GM21786 (cell line): ENCODE data around the gene XYLT1.
A peak's percentile ranks its signal among the peaks of the same experiment; 100 is the strongest.

Source experiments
- ATAC-seq: cut with Tn5 transposase; IDR thresholded peaks from one replicate; pipeline ENCODE4 v1.9.1; 2021; ENCODE audit not compliant: unreplicated experiment

The XYLT1 gene

DNA sequence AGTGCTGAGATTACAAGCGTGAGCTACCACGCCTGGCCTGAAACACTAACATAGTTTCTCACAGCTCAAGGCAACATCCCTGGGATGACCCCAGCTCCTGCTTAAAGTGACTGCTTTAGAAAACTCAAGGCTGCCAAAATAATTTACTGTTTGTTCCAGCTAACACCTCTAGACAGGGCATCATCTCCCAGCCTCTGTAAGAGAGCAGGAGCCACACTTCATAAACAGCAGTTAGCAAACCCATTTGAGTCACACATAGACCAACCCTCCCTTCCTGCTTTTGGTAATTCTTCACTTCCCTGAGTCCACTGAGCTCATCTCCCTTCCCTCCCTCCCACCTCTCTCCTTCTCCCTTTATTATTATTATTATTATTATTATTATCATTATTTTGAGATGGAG is 201.3 kb downstream of the XYLT1 start:
- no peak for ATAC-seq

DNA sequence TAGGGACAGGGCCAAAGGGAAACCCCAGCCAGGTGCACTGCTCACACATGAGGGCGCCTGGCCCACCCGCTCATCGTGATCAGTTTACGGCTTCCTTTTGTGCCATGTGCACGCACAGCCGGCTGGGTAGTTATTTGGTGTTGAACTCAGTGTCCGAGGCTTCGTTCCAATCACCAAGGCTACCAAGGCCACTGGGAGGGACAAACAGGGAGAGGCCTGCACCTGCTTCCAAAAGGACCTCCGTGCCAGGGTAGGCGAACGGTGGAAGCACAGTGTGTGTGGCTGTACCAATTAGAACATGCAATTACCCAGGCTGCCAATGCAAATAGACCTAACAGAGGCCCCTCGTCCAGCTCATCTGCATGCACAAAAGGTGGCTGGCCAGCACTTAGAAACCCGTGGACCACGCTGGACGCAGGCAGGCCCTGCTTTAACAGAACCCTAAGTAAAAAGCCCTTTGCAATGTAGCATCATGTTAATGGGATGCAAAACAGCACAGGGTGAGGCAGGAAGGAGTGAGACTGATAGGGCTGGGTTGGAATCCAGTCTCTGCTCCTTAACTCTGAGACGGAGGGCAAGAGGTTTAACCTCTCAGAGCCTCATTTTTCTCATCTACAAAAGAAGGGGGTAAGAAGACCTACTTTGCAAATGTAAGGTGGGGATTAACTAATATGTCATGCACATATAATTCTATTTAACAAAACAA is 204.0 kb downstream of the XYLT1 start:
- ATAC-seq, result no peak

DNA sequence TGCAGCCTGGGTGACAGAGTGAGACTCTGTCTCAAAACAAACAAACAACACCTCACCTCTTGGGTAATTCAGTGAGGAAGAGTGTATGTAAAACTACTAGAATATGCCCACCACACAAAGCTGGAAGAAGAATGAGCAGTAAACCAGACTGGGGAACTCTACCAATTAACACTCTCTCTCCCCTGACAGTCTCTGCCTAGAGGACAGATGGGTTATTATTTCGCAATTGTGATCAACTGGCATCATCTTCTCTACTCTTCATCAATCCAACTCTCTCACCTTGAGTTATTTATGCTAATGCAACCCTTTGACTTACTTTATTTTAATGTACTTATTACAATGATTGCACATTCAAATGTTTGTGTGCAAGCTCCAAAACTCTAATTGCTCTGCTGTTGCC is 205.6 kb downstream of the XYLT1 start:
- no peak for ATAC-seq

DNA sequence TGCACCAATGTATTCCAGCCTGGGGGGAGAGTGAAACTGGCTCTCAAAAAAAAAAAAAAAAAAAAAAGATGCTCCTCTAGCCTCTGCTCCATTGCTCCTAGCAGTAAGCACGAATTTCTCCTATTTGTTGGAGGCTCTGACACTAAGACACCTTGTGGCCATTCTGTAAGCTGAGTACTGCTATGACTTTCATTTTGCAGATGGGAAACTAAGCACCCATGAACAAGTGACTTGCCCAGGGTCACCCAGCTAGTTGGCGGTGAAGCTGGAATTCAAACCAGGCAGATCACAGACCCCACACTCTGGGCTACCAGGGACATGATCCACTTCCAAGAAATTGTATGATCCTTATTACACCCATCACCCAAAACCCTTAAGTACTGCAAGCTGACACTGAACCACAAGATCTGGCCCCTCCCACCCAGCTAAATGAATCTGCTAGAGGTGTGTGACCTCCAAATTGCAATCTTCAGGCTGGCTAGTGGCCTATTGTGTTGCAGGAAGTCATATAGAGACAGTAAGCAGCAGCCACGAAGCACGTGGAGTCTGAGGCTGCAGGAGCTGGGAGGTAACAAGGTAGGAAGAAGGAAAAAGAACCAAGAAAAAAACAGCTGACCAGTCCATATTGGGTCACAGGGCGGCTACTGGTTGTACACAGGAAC is 209.4 kb downstream of the XYLT1 start:
- ATAC-seq, result no peak

DNA sequence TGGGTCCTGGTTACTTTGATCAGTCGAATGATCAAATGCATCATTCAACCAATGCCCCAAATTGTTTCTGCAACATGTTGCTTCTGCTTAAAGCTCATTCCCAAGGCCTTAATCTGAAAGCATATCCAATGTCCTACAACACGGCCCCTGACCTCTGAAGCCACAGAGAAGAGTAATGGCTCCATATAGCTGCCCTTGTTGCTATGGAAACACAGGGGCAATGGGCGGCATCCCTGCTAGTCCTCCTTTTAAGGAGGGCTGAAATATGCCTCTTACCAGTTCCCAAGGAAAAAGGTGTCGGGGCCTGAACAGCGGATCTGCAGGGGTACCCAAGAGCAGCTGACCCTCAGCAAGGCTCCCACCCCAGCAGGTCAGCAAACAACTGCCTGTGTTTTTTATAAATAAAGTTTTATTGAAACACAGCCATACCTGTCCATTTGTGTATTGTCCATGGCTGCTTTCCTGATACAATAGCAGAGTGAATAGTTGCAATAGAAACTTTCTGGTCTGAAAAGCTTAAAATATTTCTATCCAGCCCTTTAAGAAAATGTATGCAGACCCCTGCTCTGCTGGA is 210.4 kb downstream of the XYLT1 start:
- no peak for ATAC-seq

DNA sequence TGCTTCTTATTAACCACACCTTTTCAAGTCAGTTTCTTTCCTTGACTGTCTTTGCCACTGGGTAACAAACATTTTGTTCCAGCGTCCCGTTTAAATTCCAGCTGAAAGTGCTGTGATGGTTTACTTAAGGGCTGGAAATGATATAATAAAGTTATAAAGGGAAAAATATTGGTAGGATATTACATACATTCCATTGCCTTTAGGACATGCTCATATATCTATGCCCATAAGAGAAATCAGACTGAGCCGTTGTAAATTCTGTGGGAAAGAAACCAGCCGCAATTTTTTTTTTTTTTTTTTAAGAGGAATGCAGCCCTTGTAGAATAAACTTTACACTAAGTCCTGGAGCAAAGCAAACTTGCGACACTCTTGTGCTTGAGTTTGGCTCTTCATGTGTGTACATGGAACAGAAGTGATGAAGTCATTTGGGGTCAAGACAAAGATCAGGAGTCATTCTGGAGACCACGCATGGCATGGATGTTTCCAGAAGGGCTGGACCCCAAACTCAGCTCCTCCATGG is 210.9 kb downstream of the XYLT1 start:
- no peak for ATAC-seq

DNA sequence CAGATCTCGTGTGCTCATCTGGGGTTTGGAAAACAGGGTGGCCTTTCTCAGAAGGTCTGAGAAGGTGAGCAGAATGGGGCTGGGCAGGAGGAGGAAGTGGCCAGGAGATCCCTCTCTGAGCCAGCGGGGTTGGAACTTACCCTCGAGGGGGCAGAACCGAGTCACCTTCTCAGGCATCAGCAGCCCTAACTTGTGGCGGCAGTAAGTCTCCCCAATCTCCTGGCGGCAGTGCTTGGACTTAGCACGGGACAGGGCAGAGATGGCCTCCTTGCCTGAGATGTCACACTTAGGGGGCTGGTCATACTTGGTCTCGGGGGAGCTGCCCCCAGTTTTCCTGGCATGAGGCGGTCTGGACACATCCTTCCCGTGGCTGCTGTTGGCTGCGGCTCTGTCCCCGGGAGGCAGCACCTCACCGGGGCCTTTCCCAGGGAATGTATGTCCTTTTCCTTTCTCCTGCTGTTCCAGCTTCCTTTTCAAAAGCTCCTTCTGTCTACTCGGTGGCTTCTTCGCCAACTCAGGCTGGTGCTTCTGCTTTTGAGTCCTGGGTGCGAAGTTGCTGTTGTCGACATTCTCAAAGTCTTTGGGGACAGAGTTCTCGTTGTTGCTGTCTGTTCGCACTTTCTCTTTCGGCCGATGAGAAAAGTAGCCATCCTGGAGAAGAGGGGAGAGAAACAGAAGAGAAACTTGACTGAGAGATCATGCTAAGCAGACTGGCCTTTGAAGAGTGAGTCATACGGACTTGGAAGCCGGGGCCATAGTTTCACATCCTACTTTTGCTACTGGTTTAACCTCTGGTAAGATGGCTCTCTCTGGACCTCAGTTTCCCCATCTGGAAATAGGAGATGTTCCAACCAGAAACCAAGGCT is 211.7 kb downstream of the XYLT1 start:
- peak; percentile 77 for ATAC-seq

DNA sequence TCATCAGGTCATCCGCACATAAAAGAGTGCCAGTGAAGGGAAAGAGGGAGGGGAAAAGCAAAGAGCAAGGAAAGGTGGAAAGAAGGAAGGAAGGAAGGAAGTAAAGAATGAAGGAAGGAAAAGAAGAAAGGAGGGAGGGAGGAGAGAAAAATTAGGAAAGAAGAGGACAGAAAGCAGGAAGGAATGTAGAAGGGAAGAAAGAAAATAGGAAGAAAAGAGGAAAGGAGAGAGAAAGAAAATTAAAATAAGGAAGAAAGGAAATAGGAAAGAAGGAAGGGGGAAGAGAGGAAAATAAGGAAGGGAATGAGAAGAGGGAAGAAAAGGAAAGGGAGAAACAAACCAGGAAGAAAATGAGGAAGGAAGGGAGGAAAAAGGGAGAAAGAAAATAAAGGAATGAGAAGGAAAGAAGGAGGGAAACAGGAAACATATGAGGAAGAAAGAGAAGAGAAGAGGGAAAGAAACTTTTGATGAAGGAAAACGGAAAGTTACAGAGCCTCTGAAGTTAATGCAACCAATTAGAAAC is 212.6 kb downstream of the XYLT1 start:
- no peak for ATAC-seq

DNA sequence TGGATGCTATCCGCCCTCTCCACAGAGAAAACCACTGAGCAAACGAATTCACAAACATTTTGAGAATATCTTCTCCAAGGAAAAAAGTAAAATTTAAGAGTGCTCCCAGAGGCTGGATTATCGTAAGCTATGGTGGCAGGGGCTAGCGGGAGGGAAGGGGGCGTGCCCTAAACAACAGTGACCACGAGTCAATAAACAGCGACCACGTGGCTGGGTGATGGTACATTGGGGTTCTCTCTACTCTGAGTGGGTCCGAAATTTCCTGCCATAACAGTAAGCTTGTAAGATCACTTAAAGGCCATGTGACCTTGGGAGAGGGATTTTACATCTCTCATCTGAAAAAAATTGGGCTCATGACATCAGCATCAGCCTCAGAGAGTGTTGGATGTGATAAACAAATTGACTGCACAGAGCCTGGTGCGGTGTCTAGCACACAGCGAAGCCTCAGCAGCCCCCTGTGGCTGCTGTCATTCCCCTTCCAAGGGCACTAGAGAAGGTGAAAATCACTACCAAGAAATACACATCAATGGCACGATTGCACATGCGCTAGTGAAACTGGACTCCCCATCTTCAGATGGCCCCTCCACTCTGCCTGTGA is 213.2 kb downstream of the XYLT1 start:
- no peak for ATAC-seq

DNA sequence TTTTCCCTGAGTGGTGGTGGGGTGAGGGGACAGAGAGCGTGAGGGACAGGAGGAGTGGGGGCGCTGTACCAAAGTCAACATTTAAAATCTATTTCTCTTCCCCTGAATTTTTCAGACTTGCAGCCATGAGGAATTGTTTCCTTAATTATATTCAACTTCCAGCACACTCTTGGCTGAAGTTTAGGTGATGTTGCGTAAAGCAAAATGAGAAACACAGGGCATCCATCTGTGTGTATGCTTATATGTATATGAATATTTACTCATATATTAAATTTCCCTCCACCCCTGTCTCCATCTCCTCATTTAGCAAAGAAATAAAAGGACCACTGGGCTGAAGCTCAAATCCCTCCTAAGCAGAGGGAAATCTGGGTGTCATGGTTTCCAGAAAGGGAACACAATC is 218.1 kb downstream of the XYLT1 start:
- ATAC-seq, result no peak

DNA sequence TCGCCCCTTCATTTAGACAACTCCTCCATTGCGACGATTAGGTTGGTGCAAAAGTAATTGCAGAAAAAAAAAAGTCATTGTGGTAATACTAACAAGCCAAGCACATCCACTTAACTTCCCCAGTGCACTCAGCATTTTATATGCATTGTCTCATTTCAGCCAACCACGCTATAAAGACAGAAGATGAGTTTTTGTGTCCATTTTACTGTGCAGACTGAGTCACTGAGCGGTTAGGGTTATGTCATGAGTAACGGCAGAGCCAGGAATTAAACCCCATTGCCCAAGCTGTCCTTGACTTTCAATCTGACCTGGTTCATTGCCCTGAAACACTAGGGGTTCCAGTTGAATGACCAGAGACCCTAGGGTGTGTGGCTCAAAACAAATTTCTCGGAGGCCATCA is 218.7 kb downstream of the XYLT1 start:
- ATAC-seq, result no peak

DNA sequence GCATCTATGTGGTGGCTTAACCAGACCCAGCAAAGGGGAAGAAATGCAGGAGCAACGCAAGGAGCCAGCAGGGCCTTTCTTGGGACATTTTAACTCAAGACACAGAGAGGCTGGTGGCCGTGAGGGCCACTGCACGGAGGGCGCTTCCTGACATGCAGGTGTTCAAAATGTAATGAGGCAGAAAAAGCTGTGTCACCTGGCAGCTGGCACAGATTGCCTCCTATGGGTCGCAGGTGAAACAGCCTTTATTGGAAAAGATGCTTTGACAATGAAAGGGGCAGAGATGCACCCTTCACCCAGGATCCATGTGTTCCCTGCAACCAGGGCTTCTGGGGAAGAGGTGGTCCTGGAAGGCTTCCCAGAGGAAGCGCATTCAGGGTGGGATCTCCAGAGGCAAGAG is 219.3 kb downstream of the XYLT1 start:
- no peak for ATAC-seq

DNA sequence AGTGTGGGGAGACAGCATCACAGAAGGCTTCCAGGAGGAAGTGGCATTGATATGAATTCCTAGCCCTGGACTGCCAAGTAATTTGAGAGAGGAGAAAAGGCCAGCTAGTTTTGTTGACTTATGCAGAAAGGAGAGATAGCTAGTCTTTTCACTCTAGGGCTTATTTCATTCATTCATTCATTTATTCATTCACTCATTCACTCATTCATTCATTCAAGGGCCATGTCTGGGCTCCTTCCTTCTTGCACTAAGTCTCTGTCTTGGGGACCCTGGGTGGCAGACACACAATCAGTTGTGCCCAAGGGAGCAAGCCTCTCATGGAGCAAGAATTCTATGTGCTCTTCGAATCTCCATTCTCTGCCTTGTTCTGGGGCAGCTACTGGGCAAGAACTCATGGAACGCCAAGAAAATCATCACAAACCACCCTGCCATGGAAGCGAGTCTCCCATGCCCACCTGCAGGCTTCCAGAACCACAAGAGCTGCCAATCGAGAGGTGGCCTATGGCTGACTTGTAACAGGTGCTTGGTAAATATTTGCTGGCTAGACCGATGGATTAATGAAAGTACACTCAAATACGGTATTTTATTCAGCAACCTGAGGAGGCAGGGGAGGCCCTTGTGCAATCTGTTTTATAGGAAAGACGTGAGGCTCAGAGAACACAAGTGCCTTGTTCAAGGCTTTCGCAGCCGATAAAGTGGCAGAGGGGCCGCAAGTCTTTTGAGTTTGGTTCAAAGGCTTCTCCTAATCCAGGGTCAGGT is 223.6 kb downstream of the XYLT1 start:
- ATAC-seq, result no peak

DNA sequence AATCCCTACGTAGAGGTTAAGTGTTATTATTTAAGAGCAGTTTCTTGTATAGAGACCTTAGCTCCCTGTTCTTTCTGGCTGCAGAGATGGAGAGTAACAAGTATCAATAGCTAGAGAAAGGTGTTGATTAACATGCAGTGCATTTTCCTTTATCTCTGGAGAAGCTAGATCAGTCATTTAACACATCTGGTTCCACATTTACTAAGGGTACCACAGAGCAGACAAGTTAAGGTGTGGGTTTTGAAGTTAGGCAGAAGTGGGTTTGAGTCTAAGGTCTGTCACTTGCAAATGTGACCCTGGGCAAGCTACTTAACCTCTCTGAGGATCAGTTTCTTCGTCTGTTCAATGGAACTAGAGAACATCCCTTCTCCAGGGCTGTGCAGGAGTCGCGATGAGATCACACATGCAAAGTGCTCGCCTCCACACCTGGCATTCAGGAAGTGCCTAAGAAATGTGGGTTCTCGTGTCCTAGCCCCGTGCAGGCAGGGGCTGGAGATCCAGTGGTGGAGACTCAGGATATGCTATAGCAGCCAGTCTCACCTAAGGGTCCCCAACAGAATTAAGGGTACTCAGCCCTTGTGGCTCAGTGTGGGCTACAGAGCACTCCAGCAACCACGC is 224.4 kb downstream of the XYLT1 start:
- no peak for ATAC-seq

DNA sequence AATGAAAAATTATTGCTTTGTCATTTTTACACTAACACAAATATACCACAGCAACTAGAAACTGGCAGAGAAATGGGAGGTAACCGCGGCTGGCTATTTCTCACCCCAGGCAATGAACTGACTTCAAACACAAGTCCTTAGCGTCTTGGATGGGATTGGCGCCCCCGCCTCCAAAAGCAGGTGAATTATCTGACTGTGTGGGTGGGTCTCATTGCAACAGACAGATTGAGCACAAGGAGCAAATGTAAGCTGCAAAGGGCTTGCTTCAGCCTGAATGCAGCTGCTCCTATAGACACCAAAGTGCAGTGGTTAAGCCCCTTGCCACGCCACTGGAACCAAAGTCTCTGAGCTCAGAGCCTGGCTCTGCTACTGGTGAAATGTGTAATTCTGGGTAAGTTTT is 225.0 kb downstream of the XYLT1 start:
- ATAC-seq, result no peak

DNA sequence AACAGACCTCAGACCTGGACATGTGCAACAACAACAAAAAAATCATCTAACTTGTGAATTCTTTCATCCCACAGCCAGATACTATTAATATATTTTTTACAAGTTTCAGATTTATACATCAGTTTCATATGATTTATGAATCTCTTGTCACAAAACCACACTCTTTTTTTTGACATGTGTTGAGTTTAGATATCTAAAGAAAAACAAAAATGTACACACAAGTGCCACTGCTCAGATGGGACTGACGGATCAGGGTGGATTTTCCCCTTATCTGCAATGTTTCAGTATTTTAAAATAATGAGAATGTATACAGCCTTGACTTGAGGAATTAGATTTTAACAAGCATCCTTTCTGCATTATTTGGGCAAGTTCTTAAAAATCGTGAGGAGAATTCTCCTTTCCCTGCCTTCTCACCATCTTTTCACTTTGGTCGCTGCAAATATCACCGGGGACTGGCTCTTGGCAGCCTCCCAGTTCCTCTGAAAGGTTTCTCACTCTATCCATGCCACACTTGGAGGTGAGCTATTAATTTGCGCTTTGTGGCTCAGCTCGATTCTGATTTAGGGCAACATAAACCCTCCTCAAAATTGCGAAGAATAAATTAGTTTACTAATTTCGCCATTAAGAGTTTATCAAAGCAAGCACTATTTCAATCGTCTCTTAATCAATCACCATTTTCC is 225.7 kb downstream of the XYLT1 start:
- ATAC-seq, result no peak

DNA sequence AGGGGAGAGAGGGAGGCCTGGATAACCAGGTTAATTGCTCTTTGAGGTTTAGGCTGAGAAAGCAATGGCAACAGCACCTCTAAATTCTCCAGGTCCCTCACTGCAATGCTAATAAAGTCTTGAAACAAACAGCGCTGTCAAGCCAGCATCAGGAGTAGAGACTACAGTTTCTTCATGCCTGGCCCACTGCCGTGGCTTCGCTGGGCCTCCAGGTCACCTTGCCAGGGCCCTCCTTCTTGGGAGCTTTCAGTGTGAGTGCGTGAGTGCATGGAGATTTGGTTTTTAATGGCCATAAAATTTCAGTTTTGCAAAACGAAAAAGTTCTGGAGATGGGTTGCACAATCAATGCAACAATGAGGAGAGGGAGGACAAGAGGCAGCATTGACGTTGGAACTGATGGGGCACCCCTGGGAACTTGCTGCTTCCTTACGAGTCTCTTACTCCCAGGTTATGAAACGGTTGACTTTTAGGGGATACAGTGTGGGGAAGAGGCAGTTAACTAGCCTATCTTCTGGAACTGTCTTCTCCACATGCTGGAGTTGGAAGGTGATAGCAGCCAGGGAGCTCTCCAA is 229.4 kb downstream of the XYLT1 start:
- no peak for ATAC-seq

DNA sequence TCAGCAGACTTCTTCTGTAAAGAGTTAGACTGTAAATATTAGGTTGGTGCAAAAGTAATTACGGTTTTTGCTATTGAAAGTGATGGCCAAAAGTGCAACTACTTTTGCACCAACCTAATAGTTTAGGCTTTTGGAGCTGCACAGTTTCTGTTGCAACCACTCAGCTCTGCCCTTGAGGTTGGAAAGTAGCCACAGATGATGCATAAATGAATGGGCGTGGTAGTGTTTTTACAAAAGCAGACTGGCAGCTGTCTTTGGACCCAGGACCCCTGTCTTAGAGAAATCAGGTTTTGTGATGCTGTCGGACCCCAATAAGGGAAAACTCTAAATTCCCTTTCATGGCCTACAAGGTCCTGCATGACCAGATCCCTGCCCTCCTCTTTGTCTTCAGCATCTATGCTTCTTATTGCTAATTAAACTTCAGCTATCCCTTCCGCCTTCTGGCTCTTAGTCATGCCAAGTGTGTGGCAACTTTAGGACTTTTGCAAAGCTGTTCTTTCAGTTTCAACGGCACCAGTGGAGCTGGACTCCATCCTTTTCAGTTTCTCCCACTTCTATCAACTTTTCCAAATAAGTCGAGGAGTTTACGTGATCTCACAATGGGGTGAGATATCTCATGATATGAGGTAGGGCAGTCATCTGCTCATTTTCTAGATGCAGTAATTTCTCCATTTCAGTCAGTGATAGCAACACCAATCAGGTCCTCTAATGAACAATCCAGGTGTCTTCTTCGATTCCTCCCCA is 232.3 kb downstream of the XYLT1 start:
- no peak for ATAC-seq
